ENCODE results near the gene BNIPL.

BNIPL gene

GRCh38 chr1:151005729-151006319 is 30.6 kb upstream of the BNIPL start:
- H2AFZ ChIP-seq (ENCODE audit: low read length), result no peak overlapping the region
- peak overlapping the region; percentile 51; the same call in 1 of the 2 replicates for H3K9ac ChIP-seq (ENCODE audit: low read length)
- H3K4me1 ChIP-seq (ENCODE audit: insufficient read depth, low read length, severe bottlenecking), result peaks cover 43% of the 10 kb centered on the region
- H3F3A ChIP-seq (ENCODE audit: insufficient read depth, low read length), result no peaks in the 10 kb centered on the region
- peak overlapping the region; percentile 63 for H3K4me2 ChIP-seq (ENCODE audit: low read length)
- H3K27ac ChIP-seq (ENCODE audit: low read depth, low read length, poor library complexity, severe bottlenecking), result no peak overlapping the region
- no peaks in the 10 kb centered on the region for H3K36me3 ChIP-seq (ENCODE audit: insufficient read depth, low read length)
- peak overlapping the region; percentile 54 for H3K4me3 ChIP-seq (ENCODE audit: low read depth, low read length, poor library complexity, severe bottlenecking)
- no peaks in the 10 kb centered on the region for H3K9me3 ChIP-seq (ENCODE audit: low read length)
- no peaks in the 10 kb centered on the region for H3K9me2 ChIP-seq (ENCODE audit: low read depth, low read length)
- TF ChIP-seq EZH2 (IDR thresholded peaks at IDR 0.05; ENCODE audit: borderline replicate concordance, low read length) (no peak), CTCF (IDR thresholded peaks at IDR 0.05; ENCODE audit: low read length) (no peak)
- no peaks in the 10 kb centered on the region for H3K27me3 ChIP-seq (ENCODE audit: insufficient read depth, low read length)
- H4K20me1 ChIP-seq (ENCODE audit: insufficient read depth, low read length), result no peaks in the 10 kb centered on the region
- no peaks in the 10 kb centered on the region for H3K79me2 ChIP-seq (ENCODE audit: insufficient read depth, low read length)

GRCh38 chr1:151006327-151007052 is 29.9 kb upstream of the BNIPL start, which contains the start of gene MINDY1:
MINDY1 (minus strand) TSS chr1:151006902; CDS start chr1:151002617, 4,285 bp downstream.
- H3K9me3 ChIP-seq (ENCODE audit: low read length), result no peaks in the 10 kb centered on the region
- peak within 1 kb of the TSS; percentile 68 for H3K27ac ChIP-seq (ENCODE audit: low read depth, low read length, poor library complexity, severe bottlenecking)
- H3K27me3 ChIP-seq (ENCODE audit: insufficient read depth, low read length), result no peaks in the 10 kb centered on the region
- no peaks in the 10 kb centered on the region for H4K20me1 ChIP-seq (ENCODE audit: insufficient read depth, low read length)
- no peaks in the 10 kb centered on the region for H3F3A ChIP-seq (ENCODE audit: insufficient read depth, low read length)
- no peaks in the 10 kb centered on the region for H3K9me2 ChIP-seq (ENCODE audit: low read depth, low read length)
- peak within 1 kb of the TSS; percentile 52 for H2AFZ ChIP-seq (ENCODE audit: low read length)
- no peaks in the 10 kb centered on the region for H3K79me2 ChIP-seq (ENCODE audit: insufficient read depth, low read length)
- peak within 1 kb of the TSS; percentile 72 for H3K4me3 ChIP-seq (ENCODE audit: low read depth, low read length, poor library complexity, severe bottlenecking)
- H3K9ac ChIP-seq (ENCODE audit: low read length), result peak within 1 kb of the TSS; percentile 76
- no peaks in the 10 kb centered on the region for H3K36me3 ChIP-seq (ENCODE audit: insufficient read depth, low read length)
- H3K4me2 ChIP-seq (ENCODE audit: low read length), result peak within 1 kb of the TSS; percentile 70
- TF ChIP-seq EZH2 (IDR thresholded peaks at IDR 0.05; ENCODE audit: borderline replicate concordance, low read length) (no peak), CTCF (IDR thresholded peaks at IDR 0.05; ENCODE audit: low read length) (peak; percentile 44; the same call in 1 of the 2 replicates)
- H3K4me1 ChIP-seq (ENCODE audit: insufficient read depth, low read length, severe bottlenecking), result peaks cover 49% of the 10 kb centered on the region

- H3K9ac ChIP-seq (ENCODE audit: low read length), result peak overlapping the region; percentile 76
- peak overlapping the region; percentile 48 for H2AFZ ChIP-seq (ENCODE audit: low read length)
- peak overlapping the region; percentile 68 for H3K27ac ChIP-seq (ENCODE audit: low read depth, low read length, poor library complexity, severe bottlenecking)
- H3K9me2 ChIP-seq (ENCODE audit: low read depth, low read length), result no peaks in the 10 kb centered on the region
- no peaks in the 10 kb centered on the region for H3K36me3 ChIP-seq (ENCODE audit: insufficient read depth, low read length)
- H3K79me2 ChIP-seq (ENCODE audit: insufficient read depth, low read length), result no peaks in the 10 kb centered on the region
- no peaks in the 10 kb centered on the region for H4K20me1 ChIP-seq (ENCODE audit: insufficient read depth, low read length)
- H3K27me3 ChIP-seq (ENCODE audit: insufficient read depth, low read length), result no peaks in the 10 kb centered on the region
- H3K4me2 ChIP-seq (ENCODE audit: low read length), result peak overlapping the region; percentile 70
- H3K9me3 ChIP-seq (ENCODE audit: low read length), result no peaks in the 10 kb centered on the region
- TF ChIP-seq EZH2 (IDR thresholded peaks at IDR 0.05; ENCODE audit: borderline replicate concordance, low read length) (no peak), CTCF (IDR thresholded peaks at IDR 0.05; ENCODE audit: low read length) (no peak)
- no peaks in the 10 kb centered on the region for H3F3A ChIP-seq (ENCODE audit: insufficient read depth, low read length)
- H3K4me1 ChIP-seq (ENCODE audit: insufficient read depth, low read length, severe bottlenecking), result peaks cover 49% of the 10 kb centered on the region
- peak overlapping the region; percentile 72 for H3K4me3 ChIP-seq (ENCODE audit: low read depth, low read length, poor library complexity, severe bottlenecking)
These were observed 28.5 kb upstream of the BNIPL start for GRCh38 chr1:151007853-151008243.

Measured in OCI-LY1 (cell line).